Measurements from ENCODE around the gene TRPM1.

- no peak for TF ChIP-seq CTCF (tag by site-specific recombination; IDR thresholded peaks at IDR 0.05)
- TF ChIP-seq, protein P1, sequence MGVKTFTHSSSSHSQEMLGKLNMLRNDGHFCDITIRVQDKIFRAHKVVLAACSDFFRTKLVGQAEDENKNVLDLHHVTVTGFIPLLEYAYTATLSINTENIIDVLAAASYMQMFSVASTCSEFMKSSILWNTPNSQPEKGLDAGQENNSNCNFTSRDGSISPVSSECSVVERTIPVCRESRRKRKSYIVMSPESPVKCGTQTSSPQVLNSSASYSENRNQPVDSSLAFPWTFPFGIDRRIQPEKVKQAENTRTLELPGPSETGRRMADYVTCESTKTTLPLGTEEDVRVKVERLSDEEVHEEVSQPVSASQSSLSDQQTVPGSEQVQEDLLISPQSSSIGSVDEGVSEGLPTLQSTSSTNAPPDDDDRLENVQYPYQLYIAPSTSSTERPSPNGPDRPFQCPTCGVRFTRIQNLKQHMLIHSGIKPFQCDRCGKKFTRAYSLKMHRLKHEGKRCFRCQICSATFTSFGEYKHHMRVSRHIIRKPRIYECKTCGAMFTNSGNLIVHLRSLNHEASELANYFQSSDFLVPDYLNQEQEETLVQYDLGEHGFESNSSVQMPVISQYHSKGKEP (tag by site-specific recombination; IDR thresholded peaks at IDR 0.05): no peak
- TF ChIP-seq, protein P2, sequence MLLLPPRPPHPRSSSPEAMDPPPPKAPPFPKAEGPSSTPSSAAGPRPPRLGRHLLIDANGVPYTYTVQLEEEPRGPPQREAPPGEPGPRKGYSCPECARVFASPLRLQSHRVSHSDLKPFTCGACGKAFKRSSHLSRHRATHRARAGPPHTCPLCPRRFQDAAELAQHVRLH (tag by site-specific recombination; IDR thresholded peaks at IDR 0.05): no peak
- no peak for TF ChIP-seq ZFP3 (tag by site-specific recombination; IDR thresholded peaks at IDR 0.05; ENCODE audit: low read depth)
- TF ChIP-seq ZNF121 (tag by site-specific recombination; IDR thresholded peaks at IDR 0.05): no peak
Observed at GRCh38 chr15:31049111-31049510, 52.4 kb downstream of the TRPM1 start.
